GM12878 (cell line): ENCODE measurements around the gene MYO18B. TPM values are rescaled to one million over a fixed set of nuclear protein-coding genes. Genes with fewer than 3 reads are reported as not detected.

Source experiments
- ATAC-seq: fragments of 200-7000 bp; cut with Tn5 transposase; 3 replicates; pipeline ENCODE4 v1.9.1; 2020; ENCODE audit warnings: mild to moderate bottlenecking, moderate library complexity
- BruUV-seq: library from RNA; stranded (reverse); fragments of 400-500 nt; replicated peaks from 2 replicates; lab custom pipeline; 2021; lab: Mats Ljungman, UMichigan
- CTCF ChIA-PET: fragments of 300-600 bp; sonication (Branson Sonifier 250); formaldehyde crosslinking; extraction: SDS; loops from one replicate; lab custom pipeline; 2021; ENCODE audit warnings: inconsistent platforms; lab: Yijun Ruan, JAX
- POLR2A ChIA-PET: fragments of 350-600 bp; formaldehyde crosslinking; extraction: SDS; loops from one replicate; lab custom pipeline; 2021; ENCODE audit warnings: inconsistent platforms; lab: Charles Lee
- RAD21 ChIA-PET: fragments of 300-600 bp; sonication (Branson Sonifier 250); formaldehyde crosslinking; loops from one replicate; lab custom pipeline; 2023; ENCODE audit warnings: antibody characterized with exemption; ENCODE audit not compliant: unreplicated experiment; lab: Charles Lee
- SMC1A ChIA-PET: fragments of 300-600 bp; sonication (Branson Sonifier 250); formaldehyde crosslinking; loops from one replicate; lab custom pipeline; 2023; ENCODE audit not compliant: unreplicated experiment, uncharacterized antibody; lab: Charles Lee
- DNase-seq: peaks from one replicate; pipeline ENCODE4 v3.0.0-alpha.2; 2011; ENCODE audit warnings: low read depth, low spot score
- FAIRE-seq: peaks from 3 replicates; lab custom pipeline; 2011; peaks lifted over from hg19 to GRCh38; lab: Jason Lieb, UNC
- H2AFZ ChIP-seq: 2 replicates; pipeline ENCODE4 v1.6.0; 2011; ENCODE audit warnings: low read depth, low read length, control low read depth; ENCODE audit not compliant: control insufficient read depth
- H3K27ac ChIP-seq: 2 replicates; pipeline ENCODE4 v1.5.1; 2011; ENCODE audit warnings: control low read depth; ENCODE audit not compliant: control insufficient read depth, insufficient read depth
- H3K27me3 ChIP-seq, 2 experiments: replicated peaks in 1 of 2; 2 replicates each; pipeline versions ENCODE4 v1.6.0 to v1.6.1; 2011; ENCODE audit warnings: low read length in 1 of 2; ENCODE audit not compliant: control insufficient read depth in 2 of 2, insufficient read depth in 2 of 2
- H3K36me3 ChIP-seq, 2 experiments: 2 replicates each; pipeline ENCODE4 v1.5.1; 2011; ENCODE audit warnings: low read length in 1 of 2; ENCODE audit not compliant: control insufficient read depth in 2 of 2, insufficient read depth in 2 of 2
- H3K4me1 ChIP-seq: 2 replicates; pipeline ENCODE4 v1.6.1; 2011; ENCODE audit warnings: mild to moderate bottlenecking, low read length, moderate library complexity, mixed read lengths; ENCODE audit not compliant: control insufficient read depth, insufficient read depth
- H3K4me2 ChIP-seq: 2 replicates; pipeline ENCODE4 v1.6.0; 2011; ENCODE audit warnings: control low read depth; ENCODE audit not compliant: control insufficient read depth, insufficient read depth
- H3K4me3 ChIP-seq: fragments of 200-600 bp; sonication (generic); 2 replicates; pipeline ENCODE4 v1.5.1; 2016
- H3K79me2 ChIP-seq: 2 replicates; pipeline ENCODE4 v1.6.0; 2011; ENCODE audit warnings: low read length; ENCODE audit not compliant: control insufficient read depth, insufficient read depth
- H3K9ac ChIP-seq: 2 replicates; pipeline ENCODE4 v1.8.0; 2011; ENCODE audit warnings: low read length, control low read depth, mixed read lengths; ENCODE audit not compliant: control insufficient read depth, insufficient read depth
- H3K9me3 ChIP-seq: replicated peaks from 3 replicates; pipeline ENCODE4 v1.5.1; 2011; ENCODE audit warnings: mild to moderate bottlenecking, low read length; ENCODE audit not compliant: control insufficient read depth, insufficient read depth
- H4K20me1 ChIP-seq: 2 replicates; pipeline ENCODE4 v1.6.0; 2011; ENCODE audit not compliant: control insufficient read depth, insufficient read depth
- CBFB ChIP-seq: IDR thresholded peaks from 2 replicates; pipeline ENCODE4 v1.6.1; 2016; ENCODE audit warnings: antibody characterized with exemption, low read depth
- CHD4 ChIP-seq: fragments of 200-600 bp; sonication (generic); IDR thresholded peaks from 2 replicates; pipeline ENCODE4 v1.6.1; 2016; ENCODE audit warnings: mild to moderate bottlenecking
- HCFC1 ChIP-seq: fragments of 150-350 bp; IDR thresholded peaks from 2 replicates; pipeline ENCODE4 v1.6.1; 2014; ENCODE audit warnings: low read length
- KLF5 ChIP-seq: fragments of 450-650 bp; IDR thresholded peaks from 2 replicates; pipeline ENCODE4 v1.6.1; 2014; ENCODE audit warnings: mild to moderate bottlenecking; ENCODE audit not compliant: partially characterized antibody
- POU2F2 ChIP-seq: IDR thresholded peaks from 3 replicates; pipeline ENCODE4 v1.6.1; 2011; ENCODE audit warnings: low read depth, mild to moderate bottlenecking, low read length, borderline replicate concordance
- RELA ChIP-seq: fragments of 450-650 bp; IDR thresholded peaks from 2 replicates; pipeline ENCODE4 v1.8.0; 2014; ENCODE audit warnings: borderline replicate concordance; ENCODE audit not compliant: partially characterized antibody
- SMC3 ChIP-seq: IDR thresholded peaks from 2 replicates; pipeline ENCODE4 v1.6.1; 2011; ENCODE audit warnings: low read length, improper control_type of control experiment, borderline replicate concordance
- SP1 ChIP-seq: IDR thresholded peaks from one replicate; pipeline ENCODE4 v1.6.1; 2011; ENCODE audit warnings: low read depth, low read length
- WGBS: methylation state at CpG from one replicate; pipeline ENCODE4 v1.1.6; 2016; ENCODE audit warnings: low lambda C conversion rate; ENCODE audit not compliant: insufficient replicate concordance, insufficient coverage; ENCODE audit errors: missing lambda C conversion rate; 5-methylcytosine and 5-hydroxymethylcytosine counted together
- in situ Hi-C: fragments of 300-500 bp; cut with MboI; formaldehyde crosslinking; loops from 9 replicates; pipeline ENCODE4 v1.14.3; 2018; ENCODE audit warnings: mixed read lengths
- intact Hi-C: fragments of 100-400 bp; cut with micrococcal nuclease; formaldehyde crosslinking; loops from one replicate; pipeline ENCODE4 v1.14.2; 2022; ENCODE audit not compliant: unreplicated experiment
- polyA plus RNA-seq, 11 experiments: library from polyadenylated mRNA; depleted of rRNA in 4 of 11; unstranded in 6 of 11; stranded (reverse) in 5 of 11; fragments of >200 nt; fragmentation: Nextera tagmentation in 4 of 11; fragmentation: Illumina TruSeq in 1 of 11; extraction: Ambion mirVana in 4 of 11; extraction: Trizol in 1 of 11; gene quantifications; 1 replicate in 1 of 11; 2 replicates in 10 of 11; pipeline versions ENCODE4 v1.2.1 to v1.2.3, GENCODE V29; 2011 to 2016; ENCODE audit warnings: inconsistent platforms in 2 of 11, missing spikeins in 2 of 11, low read depth in 1 of 11
- total RNA-seq, 4 experiments: library from RNA; depleted of rRNA in 3 of 4; stranded (reverse); fragments of >200 nt in 3 of 4; fragmentation: Illumina TruSeq in 1 of 4; extraction: Trizol in 1 of 4; gene quantifications; 2 replicates each; pipeline versions ENCODE4 v1.2.1 to v1.2.3, GENCODE V29; 2013 to 2021
- TF ChIP-seq, protein P1 (sequence below): fragments of 450-650 bp; IDR thresholded peaks from 2 replicates; pipeline ENCODE4 v1.6.1; 2016; ENCODE audit warnings: mild to moderate bottlenecking
- TF ChIP-seq, protein P2 (sequence below): fragments of 450-650 bp; IDR thresholded peaks from 2 replicates; pipeline ENCODE4 v1.6.1; 2017; ENCODE audit warnings: mild to moderate bottlenecking, moderate library complexity
- TF ChIP-seq, protein P3 (sequence below): IDR thresholded peaks from 2 replicates; pipeline ENCODE4 v1.6.1; 2012; ENCODE audit warnings: improper control_type of control experiment, low read depth, low read length; ENCODE audit not compliant: insufficient replicate concordance

Gene MYO18B
- total and polyA plus RNA-seq, 10 of the 15 experiments (the other 5 are each of a cell fraction or from before 2014, with no cell fraction given) = 0.05 to 2.1 (median 0.51) TPM; not detected in 1

DNA sequence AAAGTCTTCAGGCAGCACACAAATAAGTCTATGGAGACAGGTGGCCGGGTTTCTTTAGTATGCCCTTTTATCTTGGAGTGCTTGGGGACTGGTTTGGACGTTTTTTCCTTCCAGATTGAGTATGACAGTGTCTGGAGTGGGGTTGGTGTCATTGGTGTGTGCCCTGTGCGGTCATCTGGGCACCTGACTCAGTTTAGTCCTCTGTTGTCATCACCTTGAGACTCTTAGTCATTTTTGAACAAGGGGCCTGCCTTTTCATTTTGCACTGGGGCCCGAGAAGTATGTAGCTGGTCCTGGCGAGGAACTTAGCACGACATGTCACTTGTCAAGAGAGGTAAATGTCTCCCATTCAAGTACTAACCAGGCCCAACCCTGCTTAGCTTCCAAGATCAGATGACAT, 27.2 kb upstream of the MYO18B start (continued):
- TF ChIP-seq, protein P1, sequence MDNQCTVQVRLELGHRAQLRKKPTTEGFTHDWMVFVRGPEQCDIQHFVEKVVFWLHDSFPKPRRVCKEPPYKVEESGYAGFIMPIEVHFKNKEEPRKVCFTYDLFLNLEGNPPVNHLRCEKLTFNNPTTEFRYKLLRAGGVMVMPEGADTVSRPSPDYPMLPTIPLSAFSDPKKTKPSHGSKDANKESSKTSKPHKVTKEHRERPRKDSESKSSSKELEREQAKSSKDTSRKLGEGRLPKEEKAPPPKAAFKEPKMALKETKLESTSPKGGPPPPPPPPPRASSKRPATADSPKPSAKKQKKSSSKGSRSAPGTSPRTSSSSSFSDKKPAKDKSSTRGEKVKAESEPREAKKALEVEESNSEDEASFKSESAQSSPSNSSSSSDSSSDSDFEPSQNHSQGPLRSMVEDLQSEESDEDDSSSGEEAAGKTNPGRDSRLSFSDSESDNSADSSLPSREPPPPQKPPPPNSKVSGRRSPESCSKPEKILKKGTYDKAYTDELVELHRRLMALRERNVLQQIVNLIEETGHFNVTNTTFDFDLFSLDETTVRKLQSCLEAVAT = no peak
- no peak for TF ChIP-seq CHD4
- TF ChIP-seq, all 136 proteins: peak for 0

DNA sequence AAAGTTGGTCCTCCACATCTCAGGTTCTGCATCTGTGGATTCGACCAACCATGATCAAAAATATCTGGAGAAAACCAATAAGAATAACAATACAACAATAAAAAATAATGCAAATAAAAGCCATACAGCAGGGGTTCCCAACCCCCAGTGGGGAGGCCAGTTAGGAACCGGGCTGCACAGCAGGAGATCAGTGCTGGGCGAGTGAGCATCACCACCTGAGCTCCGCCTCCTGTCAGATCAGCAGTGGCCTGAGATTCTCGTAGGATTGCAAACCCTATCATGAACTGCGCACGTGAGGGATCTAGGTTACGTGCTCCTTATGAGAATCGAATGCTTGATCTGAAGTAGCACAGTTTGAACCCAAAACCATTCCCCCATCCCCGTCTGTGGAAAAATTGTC, 25.4 kb upstream of the MYO18B start:
- CTCF ChIA-PET = no interaction called here
- H3K27me3 ChIP-seq = no peaks in the 10 kb centered on the region
- POLR2A ChIA-PET = no interaction called here
- 97% methylated on average over 10 of the region's 10 CpGs for WGBS
- no peak for DNase-seq
- H3K4me1 ChIP-seq = no peaks in the 10 kb centered on the region
- BruUV-seq = TSS peak; percentile 17
- peaks cover 3 to 10% of the 10 kb centered on the region in 2 experiments; a peak in 3 of 4 replicates for H3K36me3 ChIP-seq
- FAIRE-seq = no peak
- H3K4me3 ChIP-seq = no peak overlapping the region
- no peaks in the 10 kb centered on the region for H3K79me2 ChIP-seq
- in situ Hi-C loops = no loop called here
- SMC1A ChIA-PET = no interaction called here
- RAD21 ChIA-PET = no interaction called here
- no peak overlapping the region for H3K9ac ChIP-seq
- H3K27ac ChIP-seq = no peak overlapping the region
- no peaks in the 10 kb centered on the region for H3K9me3 ChIP-seq
- ATAC-seq = no peak
- H3K4me2 ChIP-seq = no peak overlapping the region
- intact Hi-C loops = no loop called here
- no peaks in the 10 kb centered on the region for H4K20me1 ChIP-seq
- TF ChIP-seq POU2F2 = no peak
- TF ChIP-seq, protein P2, sequence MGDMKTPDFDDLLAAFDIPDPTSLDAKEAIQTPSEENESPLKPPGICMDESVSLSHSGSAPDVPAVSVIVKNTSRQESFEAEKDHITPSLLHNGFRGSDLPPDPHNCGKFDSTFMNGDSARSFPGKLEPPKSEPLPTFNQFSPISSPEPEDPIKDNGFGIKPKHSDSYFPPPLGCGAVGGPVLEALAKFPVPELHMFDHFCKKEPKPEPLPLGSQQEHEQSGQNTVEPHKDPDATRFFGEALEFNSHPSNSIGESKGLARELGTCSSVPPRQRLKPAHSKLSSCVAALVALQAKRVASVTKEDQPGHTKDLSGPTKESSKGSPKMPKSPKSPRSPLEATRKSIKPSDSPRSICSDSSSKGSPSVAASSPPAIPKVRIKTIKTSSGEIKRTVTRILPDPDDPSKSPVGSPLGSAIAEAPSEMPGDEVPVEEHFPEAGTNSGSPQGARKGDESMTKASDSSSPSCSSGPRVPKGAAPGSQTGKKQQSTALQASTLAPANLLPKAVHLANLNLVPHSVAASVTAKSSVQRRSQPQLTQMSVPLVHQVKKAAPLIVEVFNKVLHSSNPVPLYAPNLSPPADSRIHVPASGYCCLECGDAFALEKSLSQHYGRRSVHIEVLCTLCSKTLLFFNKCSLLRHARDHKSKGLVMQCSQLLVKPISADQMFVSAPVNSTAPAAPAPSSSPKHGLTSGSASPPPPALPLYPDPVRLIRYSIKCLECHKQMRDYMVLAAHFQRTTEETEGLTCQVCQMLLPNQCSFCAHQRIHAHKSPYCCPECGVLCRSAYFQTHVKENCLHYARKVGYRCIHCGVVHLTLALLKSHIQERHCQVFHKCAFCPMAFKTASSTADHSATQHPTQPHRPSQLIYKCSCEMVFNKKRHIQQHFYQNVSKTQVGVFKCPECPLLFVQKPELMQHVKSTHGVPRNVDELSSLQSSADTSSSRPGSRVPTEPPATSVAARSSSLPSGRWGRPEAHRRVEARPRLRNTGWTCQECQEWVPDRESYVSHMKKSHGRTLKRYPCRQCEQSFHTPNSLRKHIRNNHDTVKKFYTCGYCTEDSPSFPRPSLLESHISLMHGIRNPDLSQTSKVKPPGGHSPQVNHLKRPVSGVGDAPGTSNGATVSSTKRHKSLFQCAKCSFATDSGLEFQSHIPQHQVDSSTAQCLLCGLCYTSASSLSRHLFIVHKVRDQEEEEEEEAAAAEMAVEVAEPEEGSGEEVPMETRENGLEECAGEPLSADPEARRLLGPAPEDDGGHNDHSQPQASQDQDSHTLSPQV = no peak
- TF ChIP-seq SP1 = no peak
- no peak for TF ChIP-seq RELA
- TF ChIP-seq HCFC1 = no peak
- TF ChIP-seq CBFB = no peak
- no peak for TF ChIP-seq KLF5
- TF ChIP-seq, protein P3, sequence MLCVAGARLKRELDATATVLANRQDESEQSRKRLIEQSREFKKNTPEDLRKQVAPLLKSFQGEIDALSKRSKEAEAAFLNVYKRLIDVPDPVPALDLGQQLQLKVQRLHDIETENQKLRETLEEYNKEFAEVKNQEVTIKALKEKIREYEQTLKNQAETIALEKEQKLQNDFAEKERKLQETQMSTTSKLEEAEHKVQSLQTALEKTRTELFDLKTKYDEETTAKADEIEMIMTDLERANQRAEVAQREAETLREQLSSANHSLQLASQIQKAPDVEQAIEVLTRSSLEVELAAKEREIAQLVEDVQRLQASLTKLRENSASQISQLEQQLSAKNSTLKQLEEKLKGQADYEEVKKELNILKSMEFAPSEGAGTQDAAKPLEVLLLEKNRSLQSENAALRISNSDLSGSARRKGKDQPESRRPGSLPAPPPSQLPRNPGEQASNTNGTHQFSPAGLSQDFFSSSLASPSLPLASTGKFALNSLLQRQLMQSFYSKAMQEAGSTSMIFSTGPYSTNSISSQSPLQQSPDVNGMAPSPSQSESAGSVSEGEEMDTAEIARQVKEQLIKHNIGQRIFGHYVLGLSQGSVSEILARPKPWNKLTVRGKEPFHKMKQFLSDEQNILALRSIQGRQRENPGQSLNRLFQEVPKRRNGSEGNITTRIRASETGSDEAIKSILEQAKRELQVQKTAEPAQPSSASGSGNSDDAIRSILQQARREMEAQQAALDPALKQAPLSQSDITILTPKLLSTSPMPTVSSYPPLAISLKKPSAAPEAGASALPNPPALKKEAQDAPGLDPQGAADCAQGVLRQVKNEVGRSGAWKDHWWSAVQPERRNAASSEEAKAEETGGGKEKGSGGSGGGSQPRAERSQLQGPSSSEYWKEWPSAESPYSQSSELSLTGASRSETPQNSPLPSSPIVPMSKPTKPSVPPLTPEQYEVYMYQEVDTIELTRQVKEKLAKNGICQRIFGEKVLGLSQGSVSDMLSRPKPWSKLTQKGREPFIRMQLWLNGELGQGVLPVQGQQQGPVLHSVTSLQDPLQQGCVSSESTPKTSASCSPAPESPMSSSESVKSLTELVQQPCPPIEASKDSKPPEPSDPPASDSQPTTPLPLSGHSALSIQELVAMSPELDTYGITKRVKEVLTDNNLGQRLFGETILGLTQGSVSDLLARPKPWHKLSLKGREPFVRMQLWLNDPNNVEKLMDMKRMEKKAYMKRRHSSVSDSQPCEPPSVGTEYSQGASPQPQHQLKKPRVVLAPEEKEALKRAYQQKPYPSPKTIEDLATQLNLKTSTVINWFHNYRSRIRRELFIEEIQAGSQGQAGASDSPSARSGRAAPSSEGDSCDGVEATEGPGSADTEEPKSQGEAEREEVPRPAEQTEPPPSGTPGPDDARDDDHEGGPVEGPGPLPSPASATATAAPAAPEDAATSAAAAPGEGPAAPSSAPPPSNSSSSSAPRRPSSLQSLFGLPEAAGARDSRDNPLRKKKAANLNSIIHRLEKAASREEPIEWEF = no peak
- TF ChIP-seq SMC3 = no peak
- H2AFZ ChIP-seq = no peak overlapping the region
